NK-92 (cell line): ENCODE results near the gene EPB41L2.
"Not testable (repeated sequence)": the region's sequence is repeated elsewhere in the genome, so short reads cannot be mapped to it uniquely, and the experiment has no call there.

ENCODE experiments used
- DNase-seq: peaks from one replicate; lab custom pipeline; 2025; ENCODE audit not compliant: unreplicated experiment; lab: John Stamatoyannopoulos, UW

EPB41L2 gene

GRCh38 chr6:130958468-130958867 is 104.6 kb downstream of the EPB41L2 start:
- no peak for DNase-seq

- DNase-seq: no peak
These were observed 107.3 kb downstream of the EPB41L2 start for GRCh38 chr6:130955755-130956154.

- no peak for DNase-seq
These were observed 113.5 kb downstream of the EPB41L2 start for GRCh38 chr6:130949553-130949952.

GRCh38 chr6:130947464-130947863 is 115.6 kb downstream of the EPB41L2 start:
- no peak for DNase-seq

GRCh38 chr6:130946076-130946475 is 117.0 kb downstream of the EPB41L2 start:
- DNase-seq: no peak

- DNase-seq: no peak
These were observed 117.6 kb downstream of the EPB41L2 start for GRCh38 chr6:130945401-130945919.

GRCh38 chr6:130944486-130944885 is 118.6 kb downstream of the EPB41L2 start:
- DNase-seq: no peak

- DNase-seq: no peak
These were observed 119.3 kb downstream of the EPB41L2 start for GRCh38 chr6:130943738-130944137.

GRCh38 chr6:130942752-130943151 is 120.3 kb downstream of the EPB41L2 start:
- not testable (repeated sequence) for DNase-seq

- DNase-seq: no peak
These were observed 125.0 kb downstream of the EPB41L2 start for GRCh38 chr6:130937942-130938604.

- DNase-seq: no peak
These were observed 126.1 kb downstream of the EPB41L2 start for GRCh38 chr6:130936933-130937332.

- DNase-seq: no peak
These were observed 127.1 kb downstream of the EPB41L2 start for GRCh38 chr6:130935978-130936377.

GRCh38 chr6:130934848-130935585 is 128.0 kb downstream of the EPB41L2 start:
- no peak for DNase-seq

- DNase-seq: no peak
These were observed 129.3 kb downstream of the EPB41L2 start for GRCh38 chr6:130933712-130934200.

- DNase-seq: no peak
These were observed 130.1 kb downstream of the EPB41L2 start for GRCh38 chr6:130932921-130933320.

- DNase-seq: no peak
These were observed 130.6 kb downstream of the EPB41L2 start for GRCh38 chr6:130932438-130932837.

GRCh38 chr6:130931683-130932082 is 131.4 kb downstream of the EPB41L2 start:
- DNase-seq: no peak

GRCh38 chr6:130929036-130929678 is 133.9 kb downstream of the EPB41L2 start:
- no peak for DNase-seq

- DNase-seq: no peak
These were observed 134.7 kb downstream of the EPB41L2 start for GRCh38 chr6:130928158-130928912.

GRCh38 chr6:130927305-130927704 is 135.7 kb downstream of the EPB41L2 start:
- no peak for DNase-seq

- no peak for DNase-seq
These were observed 139.7 kb downstream of the EPB41L2 start for GRCh38 chr6:130923350-130923749.
